OCI-LY1 (cell line): ENCODE measurements around the gene MED29.

Experiments
- H2AFZ ChIP-seq: fragments of 200-600 bp; sonication (generic), shearing (Covaris generic); 2 replicates; pipeline ENCODE4 v1.6.0; 2014; ENCODE audit warnings: antibody characterized with exemption, mild to moderate bottlenecking, low read length
- H3F3A ChIP-seq: fragments of 200-600 bp; sonication (generic), shearing (Covaris generic); 2 replicates; pipeline ENCODE4 v1.6.0; 2014; ENCODE audit warnings: mild to moderate bottlenecking, antibody characterized with exemption, low read length, moderate library complexity; ENCODE audit not compliant: insufficient read depth
- H3K27ac ChIP-seq: fragments of 200-600 bp; sonication (generic); 2 replicates; pipeline ENCODE4 v1.5.1; 2014; ENCODE audit warnings: low read length, mixed run types, mild to moderate bottlenecking, low read depth; ENCODE audit not compliant: poor library complexity, severe bottlenecking
- H3K27me3 ChIP-seq: fragments of 200-600 bp; sonication (generic); 2 replicates; pipeline ENCODE4 v1.6.0; 2014; ENCODE audit warnings: antibody characterized with exemption, mild to moderate bottlenecking, low read length, moderate library complexity; ENCODE audit not compliant: insufficient read depth
- H3K36me3 ChIP-seq: fragments of 200-600 bp; sonication (generic); 2 replicates; pipeline ENCODE4 v1.6.1; 2014; ENCODE audit warnings: mild to moderate bottlenecking, antibody characterized with exemption, low read length, moderate library complexity, mixed read lengths; ENCODE audit not compliant: insufficient read depth
- H3K4me1 ChIP-seq: fragments of 200-600 bp; sonication (generic); 2 replicates; pipeline ENCODE4 v1.5.1; 2014; ENCODE audit warnings: mild to moderate bottlenecking, low read length, moderate library complexity; ENCODE audit not compliant: insufficient read depth, severe bottlenecking
- H3K4me2 ChIP-seq: fragments of 200-600 bp; sonication (generic), shearing (Covaris generic); 2 replicates; pipeline ENCODE4 v1.6.1; 2014; ENCODE audit warnings: low read length
- H3K4me3 ChIP-seq: fragments of 200-600 bp; sonication (generic); 2 replicates; pipeline ENCODE4 v1.5.1; 2014; ENCODE audit warnings: low read length, low read depth, mild to moderate bottlenecking, mixed read lengths; ENCODE audit not compliant: poor library complexity, severe bottlenecking
- H3K79me2 ChIP-seq: fragments of 200-600 bp; shearing (Covaris generic); 2 replicates; pipeline ENCODE4 v1.6.1; 2016; ENCODE audit warnings: mixed run types, low read length, mixed read lengths; ENCODE audit not compliant: insufficient read depth
- H3K9ac ChIP-seq: fragments of 200-600 bp; sonication (generic), shearing (Covaris generic); 2 replicates; pipeline ENCODE4 v1.6.1; 2014; ENCODE audit warnings: mild to moderate bottlenecking, low read length, mixed read lengths
- H3K9me2 ChIP-seq: fragments of 200-600 bp; sonication (generic), shearing (Covaris generic); 2 replicates; pipeline ENCODE4 v1.6.1; 2014; ENCODE audit warnings: low read depth, mild to moderate bottlenecking, low read length, mixed read lengths
- H3K9me3 ChIP-seq: fragments of 200-600 bp; shearing (Covaris generic); 2 replicates; pipeline ENCODE4 v1.6.1; 2014; ENCODE audit warnings: low read length, mixed read lengths
- H4K20me1 ChIP-seq: fragments of 200-600 bp; sonication (generic), shearing (Covaris generic); 2 replicates; pipeline ENCODE4 v1.6.0; 2016; ENCODE audit warnings: mild to moderate bottlenecking, low read length; ENCODE audit not compliant: insufficient read depth
- CTCF ChIP-seq: fragments of 200-600 bp; sonication (generic), shearing (Covaris generic); IDR thresholded peaks from 2 replicates; pipeline ENCODE4 v1.5.1; 2017; ENCODE audit warnings: mild to moderate bottlenecking, antibody characterized with exemption, low read length, moderate library complexity, mixed read lengths
- EZH2 ChIP-seq: fragments of 200-600 bp; sonication (generic), shearing (Covaris generic); IDR thresholded peaks from 2 replicates; pipeline ENCODE4 v1.8.0; 2017; ENCODE audit warnings: borderline replicate concordance, mixed run types, mild to moderate bottlenecking, antibody characterized with exemption, low read length, moderate library complexity, mixed read lengths

Gene MED29

GRCh38 chr19:39427707-39428106 lies 36.5 kb downstream of the MED29 start:
- Histone ChIP-seq H3K4me2 (no peak overlapping the region), H3K4me3 (no peak overlapping the region), H3K9me2 (no peaks in the 10 kb centered on the region), H3K27ac (no peak overlapping the region), H3K4me1 (no peaks in the 10 kb centered on the region), H3K9ac (no peak overlapping the region), H3K36me3 (peaks cover 33% of the 10 kb centered on the region), H3K9me3 (no peaks in the 10 kb centered on the region), H3F3A (no peaks in the 10 kb centered on the region), H4K20me1 (no peaks in the 10 kb centered on the region), H3K79me2 (no peaks in the 10 kb centered on the region), H3K27me3 (no peaks in the 10 kb centered on the region; the same call in 1 of the 2 replicates), H2AFZ (no peak overlapping the region)
- TF ChIP-seq EZH2 (no peak), CTCF (no peak)

- H3F3A ChIP-seq = no peaks in the 10 kb centered on the region
- no peak overlapping the region for H3K4me3 ChIP-seq
- no peak overlapping the region for H3K4me2 ChIP-seq
- no peaks in the 10 kb centered on the region for H3K9me3 ChIP-seq
- H3K9me2 ChIP-seq = no peaks in the 10 kb centered on the region
- 0 out of 2 replicates have a peak, but pooled peaks cover under 1% of the 10 kb centered on the region for H4K20me1 ChIP-seq
- H3K27ac ChIP-seq = no peak overlapping the region
- H3K27me3 ChIP-seq = no peaks in the 10 kb centered on the region; the same call in 1 of the 2 replicates
- H3K79me2 ChIP-seq = no peaks in the 10 kb centered on the region
- peaks cover 34% of the 10 kb centered on the region for H3K36me3 ChIP-seq
- H3K9ac ChIP-seq = no peak overlapping the region
- H2AFZ ChIP-seq = no peak overlapping the region
- TF ChIP-seq EZH2 = no peak
- TF ChIP-seq CTCF = no peak
- H3K4me1 ChIP-seq = peaks cover under 1% of the 10 kb centered on the region
Measured at GRCh38 chr19:39428283-39429112, 37.3 kb downstream of the MED29 start.

- H3K4me3 ChIP-seq = no peak overlapping the region
- peaks cover 5% of the 10 kb centered on the region; the same call in 1 of the 2 replicates for H3F3A ChIP-seq
- H3K79me2 ChIP-seq = peaks cover 9% of the 10 kb centered on the region; the same call in 1 of the 2 replicates
- TF ChIP-seq EZH2 (no peak), CTCF (no peak)
- no peak overlapping the region for H2AFZ ChIP-seq
- 0 out of 2 replicates have a peak, but pooled peaks cover 2% of the 10 kb centered on the region for H4K20me1 ChIP-seq
- H3K9me3 ChIP-seq = no peaks in the 10 kb centered on the region
- no peaks in the 10 kb centered on the region for H3K9me2 ChIP-seq
- H3K27me3 ChIP-seq = no peaks in the 10 kb centered on the region; the same call in 1 of the 2 replicates
- peaks cover 16% of the 10 kb centered on the region for H3K4me1 ChIP-seq
- no peak overlapping the region for H3K4me2 ChIP-seq
- H3K36me3 ChIP-seq = peaks cover 44% of the 10 kb centered on the region
- H3K27ac ChIP-seq = no peak overlapping the region
- H3K9ac ChIP-seq = no peak overlapping the region
Measured at GRCh38 chr19:39430675-39431593, 39.8 kb downstream of the MED29 start.
